H9 (cell line): Measurements from ENCODE around the gene PFN3. TPM values are rescaled to one million over a fixed set of nuclear protein-coding genes. Genes with fewer than 3 reads are reported as not detected.

Source experiments
- DNase-seq: peaks from one replicate; pipeline ENCODE4 v3.0.0-alpha.2; 2017
- H2AFZ ChIP-seq: one replicate; pipeline ENCODE4 v1.6.1; 2013; ENCODE audit warnings: mild to moderate bottlenecking, low read length, control low read depth, moderate library complexity
- H2AK5ac ChIP-seq: 2 replicates; pipeline ENCODE4 v1.6.1; 2013; ENCODE audit warnings: low read length, control low read depth, mixed read lengths; ENCODE audit not compliant: insufficient read length
- H2BK120ac ChIP-seq: one replicate; pipeline ENCODE4 v1.6.1; 2013; ENCODE audit warnings: low read depth, mild to moderate bottlenecking, low read length, control low read depth, inconsistent platforms; ENCODE audit not compliant: poor library complexity, severe bottlenecking
- H2BK12ac ChIP-seq: 2 replicates; pipeline ENCODE4 v1.6.1; 2013; ENCODE audit warnings: low read length, control low read depth, mixed read lengths, low read depth; ENCODE audit not compliant: insufficient read length
- H2BK15ac ChIP-seq: 2 replicates; pipeline ENCODE4 v1.6.1; 2013; ENCODE audit warnings: low read depth, low read length, control low read depth
- H2BK20ac ChIP-seq: one replicate; pipeline ENCODE4 v1.6.1; 2013; ENCODE audit warnings: low read depth, mild to moderate bottlenecking, low read length, control low read depth, inconsistent platforms; ENCODE audit not compliant: poor library complexity, severe bottlenecking
- H2BK5ac ChIP-seq: 2 replicates; pipeline ENCODE4 v1.6.1; 2013; ENCODE audit warnings: low read length, control low read depth, mixed read lengths; ENCODE audit not compliant: insufficient read length
- H3K14ac ChIP-seq: 2 replicates; pipeline ENCODE4 v1.6.1; 2013; ENCODE audit warnings: low read length, control low read depth; ENCODE audit not compliant: insufficient read depth
- H3K18ac ChIP-seq: 2 replicates; pipeline ENCODE4 v1.6.1; 2013; ENCODE audit warnings: low read depth, mild to moderate bottlenecking, mixed read lengths, low read length, control low read depth; ENCODE audit not compliant: insufficient read length
- H3K23ac ChIP-seq: 2 replicates; pipeline ENCODE4 v1.6.1; 2013; ENCODE audit warnings: low read length, control low read depth, mixed read lengths, low read depth; ENCODE audit not compliant: insufficient read length
- H3K23me2 ChIP-seq: 2 replicates; pipeline ENCODE4 v1.6.1; 2013; ENCODE audit warnings: low read depth, mild to moderate bottlenecking, mixed read lengths, low read length, control low read depth; ENCODE audit not compliant: insufficient read length, poor library complexity, severe bottlenecking
- H3K27ac ChIP-seq: 2 replicates; pipeline ENCODE4 v1.5.1; 2013; ENCODE audit warnings: low read length, control low read depth, mixed read lengths, low read depth; ENCODE audit not compliant: insufficient read length
- H3K27me3 ChIP-seq: 2 replicates; pipeline ENCODE4 v1.6.1; 2013; ENCODE audit warnings: low read length, control low read depth, inconsistent platforms; ENCODE audit not compliant: insufficient read depth
- H3K4ac ChIP-seq: 2 replicates; pipeline ENCODE4 v1.6.1; 2013; ENCODE audit warnings: low read depth, mild to moderate bottlenecking, control low read depth, inconsistent platforms, low read length, moderate library complexity
- H3K4me1 ChIP-seq: 2 replicates; pipeline ENCODE4 v1.6.1; 2013; ENCODE audit warnings: low read length, control low read depth, inconsistent platforms; ENCODE audit not compliant: insufficient read depth
- H3K4me2 ChIP-seq: 2 replicates; pipeline ENCODE4 v1.6.1; 2013; ENCODE audit warnings: low read length, control low read depth, mixed read lengths; ENCODE audit not compliant: insufficient read length, insufficient read depth
- H3K56ac ChIP-seq: 2 replicates; pipeline ENCODE4 v1.6.1; 2013; ENCODE audit warnings: low read depth, mild to moderate bottlenecking, mixed read lengths, low read length, control low read depth; ENCODE audit not compliant: insufficient read length
- H3K79me1 ChIP-seq: 2 replicates; pipeline ENCODE4 v1.6.1; 2013; ENCODE audit warnings: low read depth, mild to moderate bottlenecking, moderate library complexity, low read length, control low read depth, inconsistent platforms; ENCODE audit not compliant: insufficient read depth, poor library complexity, severe bottlenecking
- H3K79me2 ChIP-seq: 2 replicates; pipeline ENCODE4 v1.6.1; 2013; ENCODE audit warnings: low read length, control low read depth, inconsistent platforms; ENCODE audit not compliant: insufficient read depth
- H3K9ac ChIP-seq: 2 replicates; pipeline ENCODE4 v1.6.1; 2013; ENCODE audit warnings: low read length, control low read depth, mixed read lengths; ENCODE audit not compliant: insufficient read length; ENCODE audit errors: extremely low read depth
- H3K9me3 ChIP-seq: one replicate; pipeline ENCODE4 v1.6.1; 2013; ENCODE audit warnings: low read depth, low read length, inconsistent platforms; ENCODE audit not compliant: control insufficient read depth
- H3T11ph ChIP-seq: one replicate; pipeline ENCODE4 v1.6.1; 2013; ENCODE audit warnings: mild to moderate bottlenecking, low read length, control low read depth, inconsistent platforms
- H4K20me1 ChIP-seq: one replicate; pipeline ENCODE4 v1.6.1; 2013; ENCODE audit not compliant: control insufficient read depth, insufficient read length, insufficient read depth
- H4K5ac ChIP-seq: 2 replicates; pipeline ENCODE4 v1.6.1; 2013; ENCODE audit warnings: low read depth, mild to moderate bottlenecking, mixed read lengths, low read length, control low read depth; ENCODE audit not compliant: insufficient read length
- H4K8ac ChIP-seq: replicated peaks from 2 replicates; pipeline ENCODE4 v1.6.1; 2013; ENCODE audit warnings: low read length, control low read depth, mixed read lengths, low read depth; ENCODE audit not compliant: insufficient read length
- H4K91ac ChIP-seq: 2 replicates; pipeline ENCODE4 v1.6.1; 2013; ENCODE audit warnings: low read depth, mild to moderate bottlenecking, moderate library complexity, mixed read lengths, low read length, control low read depth; ENCODE audit not compliant: insufficient read length
- H3K27ac Mint-ChIP-seq, 3 experiments: 2 replicates in 2 of 3; 3 replicates in 1 of 3; pipeline ENCODE4 v1.8.0; 2020 to 2021; ENCODE audit warnings: mixed read lengths in 3 of 3, mild to moderate bottlenecking in 1 of 3, moderate library complexity in 1 of 3
- H3K27me3 Mint-ChIP-seq: 2 replicates; pipeline ENCODE4 v1.8.0; 2021; ENCODE audit warnings: low read depth, mild to moderate bottlenecking, moderate library complexity, mixed read lengths
- H3K36me3 Mint-ChIP-seq, 3 experiments: 2 replicates in 2 of 3; 3 replicates in 1 of 3; pipeline ENCODE4 v1.8.0; 2020 to 2021; ENCODE audit warnings: low read depth in 3 of 3, mixed read lengths in 3 of 3; ENCODE audit not compliant: insufficient read depth in 1 of 3
- H3K4me1 Mint-ChIP-seq, 2 experiments: 2 replicates each; pipeline ENCODE4 v1.8.0; 2020; ENCODE audit warnings: mixed read lengths in 2 of 2
- H3K4me3 Mint-ChIP-seq, 2 experiments: 2 replicates in 1 of 2; 3 replicates in 1 of 2; pipeline ENCODE4 v1.8.0; 2020 to 2021; ENCODE audit warnings: mild to moderate bottlenecking in 2 of 2, mixed read lengths in 2 of 2, moderate library complexity in 1 of 2
- H3K9me3 Mint-ChIP-seq, 2 experiments: 2 replicates in 1 of 2; 3 replicates in 1 of 2; pipeline ENCODE4 v1.8.0; 2020; ENCODE audit warnings: mild to moderate bottlenecking in 2 of 2, mixed read lengths in 2 of 2, moderate library complexity in 1 of 2
- CTCF ChIP-seq: fragments of 200-600 bp; sonication (generic); conservative IDR thresholded peaks from 3 replicates; pipeline ENCODE4 v1.8.0; 2021; ENCODE audit warnings: antibody characterized with exemption, mild to moderate bottlenecking
- WGBS: extraction: QIAGEN DNeasy Blood & Tissue Kit; methylation state at CpG from one replicate; pipeline ENCODE4 v1.1.7; 2013; ENCODE audit warnings: missing lambda C conversion rate, low lambda C conversion rate, mixed read lengths; ENCODE audit not compliant: insufficient read length; ENCODE audit errors: extremely low coverage; 5-methylcytosine and 5-hydroxymethylcytosine counted together
- total RNA-seq: library from RNA; stranded (reverse); gene quantifications from 2 replicates; pipeline ENCODE4 v1.2.1, GENCODE V29; 2021

Gene PFN3
- total RNA-seq, 1 experiment from 2014 or later = not detected

- H3K9me3 ChIP-seq = no peaks in the 10 kb centered on the region
- no peak overlapping the region for H4K8ac ChIP-seq
- no peaks in the 10 kb centered on the region for H3K79me2 ChIP-seq
- Mint-ChIP-seq H3K4me3 (no peak overlapping the region), H3K4me1 (peaks cover 19 to 22% of the 10 kb centered on the region in 2 experiments), H3K27ac (no peak overlapping the region), H3K36me3 (no peaks in the 10 kb centered on the region), H3K27me3 (peaks cover 46% of the 10 kb centered on the region), H3K9me3 (no peaks in the 10 kb centered on the region; a peak in 1 of 5 replicates)
- no peak overlapping the region for H2BK20ac ChIP-seq
- no peak overlapping the region for H3K27ac ChIP-seq
- no peak overlapping the region for H2AFZ ChIP-seq
- no peak for TF ChIP-seq CTCF
- no peak overlapping the region for H3K4ac ChIP-seq
- H4K91ac ChIP-seq = no peak overlapping the region
- no peaks in the 10 kb centered on the region for H3K79me1 ChIP-seq
- no peak overlapping the region for H2BK120ac ChIP-seq
- WGBS = no CpG with 5 or more reads among the region's 6 CpGs
- H3T11ph ChIP-seq = no peak overlapping the region
- no peak overlapping the region for H3K4me2 ChIP-seq
- no peaks in the 10 kb centered on the region for H3K23me2 ChIP-seq
- H3K56ac ChIP-seq = no peak overlapping the region
- no peak overlapping the region for H3K18ac ChIP-seq
- no peak overlapping the region for H2AK5ac ChIP-seq
- no peak overlapping the region for H2BK5ac ChIP-seq
- no peak for DNase-seq
- H3K4me1 ChIP-seq = no peaks in the 10 kb centered on the region
- H3K23ac ChIP-seq = no peak overlapping the region
- H4K5ac ChIP-seq = no peak overlapping the region
- H4K20me1 ChIP-seq = no peaks in the 10 kb centered on the region
- no peak overlapping the region for H2BK12ac ChIP-seq
- H3K14ac ChIP-seq = no peak overlapping the region
- no peak overlapping the region for H2BK15ac ChIP-seq
- H3K27me3 ChIP-seq = no peaks in the 10 kb centered on the region
- no peak overlapping the region for H3K9ac ChIP-seq
Measured at GRCh38 chr5:177380805-177381126, 19.7 kb downstream of the PFN3 start.
